GM13976 (cell line): ENCODE results near the gene SEC14L5.
"Not testable (repeated sequence)": the region's sequence is repeated elsewhere in the genome, so short reads cannot be mapped to it uniquely, and the experiment has no call there.

Experiments used
- DNase-seq: peaks from one replicate; pipeline ENCODE4 v3.0.0; 2012; ENCODE audit warnings: low spot score
- CTCF ChIP-seq: IDR thresholded peaks from 2 replicates; pipeline ENCODE4 v1.5.1; 2012; ENCODE audit warnings: borderline replicate concordance, mild to moderate bottlenecking; ENCODE audit not compliant: insufficient read depth; ENCODE audit errors: extremely low read depth, missing control alignments, control extremely low read depth
- in situ Hi-C: fragments of 300-500 bp; cut with MboI; formaldehyde crosslinking; loops from one replicate; pipeline ENCODE4 v1.12.0; 2022; ENCODE audit warnings: low sequenced_read_pairs, mixed read lengths, inconsistent platforms; ENCODE audit not compliant: unreplicated experiment

The SEC14L5 gene

GRCh38 chr16:5041600-5042133, 83.5 kb downstream of the SEC14L5 start:
- peak; percentile 68 for DNase-seq
- TF ChIP-seq CTCF, result no peak
- in situ Hi-C loops, result no loop called here

GRCh38 chr16:5042574-5043171, 84.5 kb downstream of the SEC14L5 start:
- in situ Hi-C loops, result no loop called here
- peak; percentile 8 for TF ChIP-seq CTCF
- no peak for DNase-seq

GRCh38 chr16:5044011-5044540, 85.9 kb downstream of the SEC14L5 start:
- no peak for TF ChIP-seq CTCF
- DNase-seq, result no peak
- in situ Hi-C loops, result no loop called here

- DNase-seq, in situ Hi-C loops: not testable (repeated sequence)
Observed at GRCh38 chr16:5044581-5044980, 86.5 kb downstream of the SEC14L5 start.

GRCh38 chr16:5045499-5046115, 87.5 kb downstream of the SEC14L5 start:
- DNase-seq, result no peak
- no peak for TF ChIP-seq CTCF
- in situ Hi-C loops, result no loop called here

- in situ Hi-C loops, result no loop called here
- no peak for TF ChIP-seq CTCF
- no peak for DNase-seq
Observed at GRCh38 chr16:5046914-5047313, 88.8 kb downstream of the SEC14L5 start.
